DOHH2 (cell line): ENCODE data around the gene MFSD2B.

ENCODE experiments used
- H3F3A ChIP-seq: fragments of 200-600 bp; sonication (generic), shearing (Covaris generic); 2 replicates; pipeline ENCODE4 v1.6.0; 2016; ENCODE audit warnings: antibody characterized with exemption, mild to moderate bottlenecking; ENCODE audit not compliant: control insufficient read depth, insufficient read depth
- H3K27ac ChIP-seq: fragments of 200-600 bp; sonication (generic); 2 replicates; pipeline ENCODE4 v1.5.1; 2014; ENCODE audit warnings: low read depth, mild to moderate bottlenecking, low read length, moderate library complexity
- H3K27me3 ChIP-seq: fragments of 200-600 bp; sonication (generic); 2 replicates; pipeline ENCODE4 v1.6.1; 2014; ENCODE audit warnings: mild to moderate bottlenecking, low read length, mixed read lengths; ENCODE audit not compliant: control insufficient read depth
- H3K36me3 ChIP-seq: fragments of 200-600 bp; sonication (generic); 2 replicates; pipeline ENCODE4 v1.6.1; 2014; ENCODE audit warnings: mild to moderate bottlenecking, low read length, moderate library complexity, mixed read lengths; ENCODE audit not compliant: control insufficient read depth
- H3K4me1 ChIP-seq: fragments of 200-600 bp; sonication (generic); 2 replicates; pipeline ENCODE4 v1.6.1; 2014; ENCODE audit warnings: mild to moderate bottlenecking, low read length, mixed read lengths; ENCODE audit not compliant: control insufficient read depth
- H3K4me2 ChIP-seq: fragments of 200-600 bp; sonication (generic); 2 replicates; pipeline ENCODE4 v1.6.0; 2014; ENCODE audit warnings: mild to moderate bottlenecking, low read length, moderate library complexity
- H3K4me3 ChIP-seq: fragments of 200-600 bp; sonication (generic); 2 replicates; pipeline ENCODE4 v1.5.1; 2014; ENCODE audit warnings: mild to moderate bottlenecking, low read length, mixed read lengths
- H3K79me2 ChIP-seq: fragments of 200-600 bp; sonication (generic); 2 replicates; pipeline ENCODE4 v1.6.1; 2014; ENCODE audit warnings: mild to moderate bottlenecking, low read length, mixed read lengths; ENCODE audit not compliant: control insufficient read depth
- H3K9me2 ChIP-seq: fragments of 200-600 bp; sonication (generic); replicated peaks from 2 replicates; pipeline ENCODE4 v1.6.1; 2014; ENCODE audit warnings: mild to moderate bottlenecking, low read length, mixed read lengths; ENCODE audit not compliant: control insufficient read depth
- H3K9me3 ChIP-seq: fragments of 200-600 bp; sonication (generic); 2 replicates; pipeline ENCODE4 v1.6.1; 2014; ENCODE audit warnings: antibody characterized with exemption, low read length, mixed read lengths; ENCODE audit not compliant: control insufficient read depth, insufficient read depth
- H4K20me1 ChIP-seq: fragments of 200-600 bp; sonication (generic); 2 replicates; pipeline ENCODE4 v1.6.0; 2014; ENCODE audit warnings: low read depth, mild to moderate bottlenecking, antibody characterized with exemption, low read length, moderate library complexity; ENCODE audit not compliant: control insufficient read depth, insufficient read depth
- EZH2phosphoT487 ChIP-seq: fragments of 200-600 bp; sonication (generic); IDR thresholded peaks from 2 replicates; pipeline ENCODE4 v1.6.1; 2017; ENCODE audit warnings: borderline replicate concordance, mild to moderate bottlenecking, antibody characterized with exemption, low read length, moderate library complexity, mixed read lengths
- TF ChIP-seq, protein P1 (sequence below): fragments of 200-600 bp; sonication (generic); IDR thresholded peaks from one replicate; pipeline ENCODE4 v1.5.1; 2014; ENCODE audit warnings: antibody characterized with exemption, mild to moderate bottlenecking, low read depth, low read length; ENCODE audit not compliant: poor library complexity, severe bottlenecking

MFSD2B gene

DNA sequence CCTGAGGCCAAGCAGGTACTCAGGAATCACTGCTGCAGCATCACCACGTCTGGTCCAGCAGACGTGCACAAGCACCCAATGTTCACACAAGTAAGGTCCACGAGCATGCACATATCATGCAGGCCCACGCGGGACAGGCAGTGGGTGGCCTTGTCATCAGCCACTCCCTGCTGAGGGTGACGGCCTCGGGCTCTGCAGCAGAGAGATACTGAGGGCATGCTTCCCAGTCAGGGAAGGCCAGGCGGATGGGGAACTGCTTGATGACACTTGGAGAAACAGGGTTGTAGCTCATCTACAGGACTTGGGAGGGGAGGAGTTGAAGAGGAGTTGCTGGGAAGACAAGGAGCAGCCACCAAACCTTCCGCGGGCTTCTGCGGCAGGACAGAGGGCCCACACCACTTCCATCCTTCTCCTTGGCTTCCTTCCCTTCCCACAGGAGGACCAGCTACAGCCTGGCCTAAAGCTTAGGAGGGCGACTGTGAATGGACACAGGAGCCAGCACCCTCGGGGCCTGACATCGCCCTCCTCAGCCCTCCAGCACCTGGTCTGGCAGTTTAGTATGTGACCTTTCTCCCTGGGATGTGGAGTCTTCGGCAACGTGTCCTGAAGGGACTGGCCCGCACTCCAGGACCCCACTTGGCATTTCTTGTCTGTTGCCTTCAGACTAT lies 15.2 kb downstream of the MFSD2B start:
- Histone ChIP-seq H3K4me1 (no peaks in the 10 kb centered on the region), H3K9me3 (no peaks in the 10 kb centered on the region), H3K27me3 (no peaks in the 10 kb centered on the region), H4K20me1 (no peaks in the 10 kb centered on the region), H3K4me2 (no peak overlapping the region), H3K27ac (no peak overlapping the region), H3K9me2 (no peaks in the 10 kb centered on the region), H3F3A (no peaks in the 10 kb centered on the region), H3K4me3 (no peak overlapping the region), H3K36me3 (peaks cover 25% of the 10 kb centered on the region), H3K79me2 (no peaks in the 10 kb centered on the region)
- no peak for TF ChIP-seq EZH2phosphoT487
- TF ChIP-seq, protein P1, sequence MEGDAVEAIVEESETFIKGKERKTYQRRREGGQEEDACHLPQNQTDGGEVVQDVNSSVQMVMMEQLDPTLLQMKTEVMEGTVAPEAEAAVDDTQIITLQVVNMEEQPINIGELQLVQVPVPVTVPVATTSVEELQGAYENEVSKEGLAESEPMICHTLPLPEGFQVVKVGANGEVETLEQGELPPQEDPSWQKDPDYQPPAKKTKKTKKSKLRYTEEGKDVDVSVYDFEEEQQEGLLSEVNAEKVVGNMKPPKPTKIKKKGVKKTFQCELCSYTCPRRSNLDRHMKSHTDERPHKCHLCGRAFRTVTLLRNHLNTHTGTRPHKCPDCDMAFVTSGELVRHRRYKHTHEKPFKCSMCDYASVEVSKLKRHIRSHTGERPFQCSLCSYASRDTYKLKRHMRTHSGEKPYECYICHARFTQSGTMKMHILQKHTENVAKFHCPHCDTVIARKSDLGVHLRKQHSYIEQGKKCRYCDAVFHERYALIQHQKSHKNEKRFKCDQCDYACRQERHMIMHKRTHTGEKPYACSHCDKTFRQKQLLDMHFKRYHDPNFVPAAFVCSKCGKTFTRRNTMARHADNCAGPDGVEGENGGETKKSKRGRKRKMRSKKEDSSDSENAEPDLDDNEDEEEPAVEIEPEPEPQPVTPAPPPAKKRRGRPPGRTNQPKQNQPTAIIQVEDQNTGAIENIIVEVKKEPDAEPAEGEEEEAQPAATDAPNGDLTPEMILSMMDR = no peak

DNA sequence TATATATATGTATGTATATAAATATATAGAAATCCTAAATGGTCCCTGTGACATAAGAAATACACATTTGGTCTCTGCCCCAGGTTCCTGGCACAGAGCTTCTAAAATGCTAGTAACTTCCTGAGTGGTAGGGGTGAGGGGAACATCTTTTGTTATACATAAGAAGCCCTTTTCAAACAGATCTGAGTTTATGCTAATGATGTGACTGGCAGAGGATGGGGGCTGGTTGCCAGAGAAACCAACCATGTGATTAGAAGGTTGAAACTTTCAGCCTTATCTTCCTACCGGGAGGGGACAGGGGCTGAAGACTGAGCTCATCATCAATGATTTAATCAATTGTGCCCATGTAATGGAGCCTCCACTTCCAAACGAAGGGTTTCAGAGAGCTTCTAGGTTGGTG lies 16.3 kb downstream of the MFSD2B start:
- Histone ChIP-seq H3K27ac (no peak overlapping the region), H3K4me1 (no peaks in the 10 kb centered on the region), H3K36me3 (peaks cover 36% of the 10 kb centered on the region), H3K9me3 (no peaks in the 10 kb centered on the region), H4K20me1 (no peaks in the 10 kb centered on the region), H3K4me3 (no peak overlapping the region), H3K79me2 (no peaks in the 10 kb centered on the region), H3K4me2 (no peak overlapping the region), H3K27me3 (no peaks in the 10 kb centered on the region), H3F3A (no peaks in the 10 kb centered on the region), H3K9me2 (no peaks in the 10 kb centered on the region)
- TF ChIP-seq, protein P1 = no peak
- no peak for TF ChIP-seq EZH2phosphoT487

DNA sequence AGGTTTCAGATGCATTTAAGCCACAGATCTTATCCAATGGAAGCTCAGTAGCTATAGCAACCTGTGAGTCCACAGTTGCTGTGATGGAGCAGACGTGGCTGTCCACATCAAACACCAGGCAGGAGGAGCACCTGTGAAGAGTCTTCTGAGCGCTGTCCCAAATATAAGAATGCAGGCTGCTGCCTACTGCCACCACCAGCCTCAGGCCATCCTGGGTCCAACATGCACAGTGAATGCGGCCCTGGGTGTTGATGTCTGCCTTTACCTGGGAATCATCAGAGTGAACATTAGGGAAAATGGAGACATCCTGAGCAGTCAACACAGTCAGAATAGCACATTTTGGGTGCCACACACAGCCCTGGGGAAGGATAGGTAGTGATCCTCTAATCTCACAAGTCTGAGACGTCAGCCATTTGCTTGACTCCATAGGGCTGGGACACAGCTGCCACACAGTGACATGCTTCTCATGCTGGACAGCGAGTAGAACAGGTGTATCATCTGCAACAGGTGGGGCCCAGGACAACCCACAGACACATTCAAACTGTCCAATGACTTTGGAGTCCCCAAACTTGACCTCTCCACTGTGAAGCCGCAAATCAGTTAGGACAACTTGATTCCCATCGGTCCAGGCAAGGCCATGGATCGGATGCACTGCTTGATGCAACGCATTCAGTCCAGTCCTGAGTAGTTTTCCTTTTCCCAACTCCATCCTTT lies 29.1 kb downstream of the MFSD2B start:
- Histone ChIP-seq H3K9me2 (no peaks in the 10 kb centered on the region), H3K4me2 (no peak overlapping the region), H3F3A (no peaks in the 10 kb centered on the region), H3K4me3 (no peak overlapping the region), H3K27ac (no peak overlapping the region), H3K36me3 (peaks cover 35% of the 10 kb centered on the region), H3K27me3 (no peaks in the 10 kb centered on the region), H4K20me1 (no peaks in the 10 kb centered on the region), H3K4me1 (peaks cover 7% of the 10 kb centered on the region), H3K79me2 (peaks cover 58% of the 10 kb centered on the region), H3K9me3 (no peaks in the 10 kb centered on the region)
- TF ChIP-seq EZH2phosphoT487 = no peak
- TF ChIP-seq, protein P1 = no peak
